Heart left ventricle (tissue), 16 donors: Measurements from ENCODE around the gene MAPK11. TPM values are rescaled to one million over a fixed set of nuclear protein-coding genes. Genes with fewer than 3 reads are reported as not detected.

Source experiments
- ATAC-seq, 4 donors: fragments of 200-7000 bp; cut with Tn5 transposase; one replicate each; pipeline ENCODE4 v1.9.1; 2020 to 2022; ENCODE audit warnings: moderate library complexity in 4 of 4, mild to moderate bottlenecking in 3 of 4, moderate number of reproducible peaks in 1 of 4
- DNase-seq, 5 donors: peaks; one replicate each; pipeline ENCODE4 v3.0.0-alpha.2; 2020
- H3K27ac ChIP-seq, 12 donors: fragments of 200-600 bp; sonication (generic) in 4 of 12; one replicate each; pipeline versions ENCODE4 v1.5.0 to v1.8.0; 2016 to 2022; ENCODE audit warnings: mild to moderate bottlenecking in 2 of 12
- H3K27me3 ChIP-seq, 9 donors: fragments of 200-600 bp; sonication (generic) in 2 of 9; one replicate each; pipeline versions ENCODE4 v1.5.1 to v1.8.0; 2016 to 2022; ENCODE audit warnings: mild to moderate bottlenecking in 3 of 9
- H3K36me3 ChIP-seq, 9 donors: fragments of 200-600 bp; sonication (generic) in 2 of 9; one replicate each; pipeline versions ENCODE4 v1.5.0 to v1.8.0; 2018 to 2022; ENCODE audit warnings: mild to moderate bottlenecking in 2 of 9
- H3K4me1 ChIP-seq, 12 donors: fragments of 200-600 bp; sonication (generic) in 4 of 12; one replicate each; pipeline versions ENCODE4 v1.5.0 to v1.8.0; 2016 to 2022; ENCODE audit warnings: mild to moderate bottlenecking in 3 of 12
- H3K4me3 ChIP-seq, 12 donors: fragments of 200-600 bp; sonication (generic) in 4 of 12; one replicate each; pipeline versions ENCODE4 v1.5.0 to v1.8.0; 2017 to 2022; ENCODE audit warnings: mild to moderate bottlenecking in 9 of 12, moderate library complexity in 4 of 12
- H3K9me3 ChIP-seq, 12 donors: fragments of 200-600 bp; sonication (generic) in 4 of 12; one replicate each; pipeline versions ENCODE4 v1.5.0 to v1.8.0; 2016 to 2022; ENCODE audit warnings: mild to moderate bottlenecking in 1 of 12
- CTCF ChIP-seq, 12 donors: fragments of 200-600 bp; sonication (generic) in 4 of 12; IDR thresholded peaks; one replicate each; pipeline versions ENCODE4 v1.5.0 to v1.8.0; 2018 to 2022; ENCODE audit warnings: antibody characterized with exemption in 12 of 12, mild to moderate bottlenecking in 5 of 12
- POLR2A ChIP-seq, 2 donors: fragments of 450-650 bp; IDR thresholded peaks; one replicate each; pipeline ENCODE4 v1.6.1; 2017; ENCODE audit warnings: antibody characterized with exemption in 2 of 2, mild to moderate bottlenecking in 2 of 2, moderate library complexity in 2 of 2
- WGBS, 4 donors: extraction: QIAGEN DNeasy Blood & Tissue Kit in 2 of 4; methylation state at CpG; one replicate each; pipeline versions ENCODE4 v1.1.5 to v1.1.7; 2013 to 2018; 5-methylcytosine and 5-hydroxymethylcytosine counted together
- intact Hi-C, 10 donors: fragments of 100-400 bp; cut with DNase I; formaldehyde crosslinking; loops; one replicate each; pipeline versions ENCODE4 v1.11.1 to v1.14.2; 2022
- polyA plus RNA-seq, 2 donors: library from polyadenylated mRNA; stranded (reverse); fragments of 200-250 nt; gene quantifications; one replicate each; pipeline ENCODE4 v1.2.3, GENCODE V29; 2013
- total RNA-seq, 9 donors: library from RNA; depleted of rRNA in 2 of 9; stranded (reverse); fragments of >200 nt in 2 of 9; fragmentation: NEBNext Ultra II Directional in 3 of 9; extraction: Animal tissue kit (Norgen Biotek cat#: 25700) in 3 of 9; gene quantifications; one replicate each; pipeline versions ENCODE4 v1.1.0 to v1.2.4, GENCODE V29; 2016 to 2023
- donor health status: ischemic (EF 13 %, LVEDD 7.1; RV severe dilation, severe dysfunction).
- donor health status: healthy with polysubstance abuse.
- donor health status: DM: no; HTN: yes; CAD: no.
- donor health status: DM: no; HTN: no; CAD: no.
- donor health status: ischemic (EF 25% LVEDD 6.9; RV normal size, moderate dysfunction).
- donor health status: ischemic (EF 25% LVEDD 5.7; RV mildly dilated, moderate dysfunction).
- donor health status: healthy.
- donor health status: DM: yes; HTN: yes; CAD: no.
- donor health status: ischemic (EF 35%, LVEDD 5.7; RV mildly dilated, moderate dysfunction).
- donor health status: nonischemic (EF 11% LVEDD 7.7; RV severe dilation, severe dysfunction).
- donor health status: DM: yes; HTN: yes; CAD: no.
- donor health status: PGD.
- donor health status: ischemic (EF 29% LVEDD 5.4; RV normal size, mild dysfunction).
- donor health status: nonischemic (EF 23%, LVEDD 6.1; RV moderate dilation, normal function).

MAPK11 gene
- total and polyA plus RNA-seq, 11 donors: 5.0 to 12.1 (median 7.5) TPM

GRCh38 chr22:50228366-50228765 lies 41.8 kb downstream of the MAPK11 start:
- Histone ChIP-seq H3K9me3 (no peaks in the 10 kb centered on the region), H3K36me3 (peaks cover 0 to 81% (median 69%) of the 10 kb centered on the region in 9 donors), H3K4me3 (no peak overlapping the region), H3K27ac (no peak overlapping the region), H3K4me1 (no peaks in the 10 kb centered on the region), H3K27me3 (no peaks in the 10 kb centered on the region)
- intact Hi-C loops: loop anchor here in 1 of 10 donors (10.0 kb wide), 1 partner anchor 236 kb away; no protein-coding TSS in a partner anchor
- 93 to 98% (median 97%) methylated on average over 6 to 9 of the region's 9 CpGs for WGBS, 4 donors
- DNase-seq (no peak), ATAC-seq (no peak)
- TF ChIP-seq POLR2A (IDR thresholded peaks at IDR 0.05) (no peak), CTCF (IDR thresholded peaks at IDR 0.05) (no peak)

GRCh38 chr22:50227579-50228215 lies 42.5 kb downstream of the MAPK11 start:
- ATAC-seq (no peak), DNase-seq (no peak)
- H3K9me3 ChIP-seq: no peaks in the 10 kb centered on the region
- no peak overlapping the region for H3K27ac ChIP-seq
- peaks cover 0 to 82% (median 69%) of the 10 kb centered on the region in 9 donors for H3K36me3 ChIP-seq
- intact Hi-C loops: loop anchor here in 1 of 10 donors (10.0 kb wide), 1 partner anchor 237 kb away; no protein-coding TSS in a partner anchor
- no peak overlapping the region for H3K4me3 ChIP-seq
- H3K4me1 ChIP-seq: no peaks in the 10 kb centered on the region
- WGBS, 4 donors: 93 to 98% (median 96%) methylated on average over 20 to 25 of the region's 25 CpGs
- no peaks in the 10 kb centered on the region for H3K27me3 ChIP-seq
- TF ChIP-seq POLR2A (IDR thresholded peaks at IDR 0.05) (no peak), CTCF (IDR thresholded peaks at IDR 0.05) (no peak)

- intact Hi-C loops: loop anchor here in 1 of 10 donors (10.0 kb wide), 1 partner anchor 238 kb away; no protein-coding TSS in a partner anchor
- Histone ChIP-seq H3K27ac (no peak overlapping the region), H3K36me3 (peaks cover 0 to 82% (median 71%) of the 10 kb centered on the region in 9 donors), H3K9me3 (no peaks in the 10 kb centered on the region), H3K4me3 (no peak overlapping the region), H3K27me3 (no peaks in the 10 kb centered on the region), H3K4me1 (no peaks in the 10 kb centered on the region)
- TF ChIP-seq POLR2A (IDR thresholded peaks at IDR 0.05) (no peak), CTCF (IDR thresholded peaks at IDR 0.05) (no peak)
- ATAC-seq (no peak), DNase-seq (no peak)
- 87 to 94% (median 91%) methylated on average over 9 to 18 of the region's 18 CpGs for WGBS, 4 donors
These were observed 43.4 kb downstream of the MAPK11 start for GRCh38 chr22:50226875-50227165.

GRCh38 chr22:50226063-50226874 lies 43.9 kb downstream of the MAPK11 start:
- intact Hi-C loops: loop anchor here in 1 of 10 donors (10.0 kb wide), 1 partner anchor 239 kb away; no protein-coding TSS in a partner anchor
- TF ChIP-seq CTCF (IDR thresholded peaks at IDR 0.05) (no peak), POLR2A (IDR thresholded peaks at IDR 0.05) (no peak)
- Histone ChIP-seq H3K27me3 (no peaks in the 10 kb centered on the region), H3K4me3 (no peak overlapping the region), H3K4me1 (no peaks in the 10 kb centered on the region), H3K27ac (no peak overlapping the region), H3K9me3 (no peaks in the 10 kb centered on the region), H3K36me3 (peaks cover 0 to 87% (median 75%) of the 10 kb centered on the region in 9 donors)
- WGBS, 4 donors: 93 to 96% (median 94%) methylated on average over 24 to 31 of the region's 31 CpGs
- no peak for DNase-seq
- no peak for ATAC-seq
